Anterior cingulate cortex (tissue), 58 donors: Measurements from ENCODE around the gene MYADM.

ENCODE experiments used
- DNase-seq, 58 donors: peaks; one replicate each; lab custom pipeline; 2025; lab: John Stamatoyannopoulos, UW

MYADM gene

GRCh38 chr19:53908106-53908934, 40.6 kb downstream of the MYADM start:
- DNase-seq, result peak in 57 of 58 donors; percentile 28 to 92 (median 82)

GRCh38 chr19:53908935-53909415, 41.3 kb downstream of the MYADM start, which contains the start of gene CACNG7:
CACNG7 (plus strand) TSS chr19:53909278; CDS start chr19:53912832, 3,554 bp downstream.
- DNase-seq, result peak in 55 of 58 donors; percentile 3 to 76 (median 38)

GRCh38 chr19:53909471-53910169, 41.9 kb downstream of the MYADM start:
- peak in 4 of 58 donors; percentile 4 to 35 (median 26) for DNase-seq

- DNase-seq, result peak in 7 of 58 donors; percentile 0 to 17 (median 6)
Measured at GRCh38 chr19:53910170-53910518, 42.5 kb downstream of the MYADM start.

- no peak for DNase-seq
Measured at GRCh38 chr19:53912653-53913052, 45.0 kb downstream of the MYADM start.

GRCh38 chr19:53915000-53915399, 47.3 kb downstream of the MYADM start:
- DNase-seq, result no peak

- no peak for DNase-seq
Measured at GRCh38 chr19:53916004-53916403, 48.3 kb downstream of the MYADM start.

- DNase-seq, result peak in 1 of 58 donors; percentile 15
Measured at GRCh38 chr19:53917356-53917755, 49.7 kb downstream of the MYADM start.
